IPS-11a (cell line): ENCODE results near the gene GRIPAP1.

ENCODE experiments used
- H3K4me3 ChIP-seq: one replicate; pipeline ENCODE4 v1.5.1; 2013; ENCODE audit warnings: low read depth, low read length, control low read depth

The GRIPAP1 gene

GRCh38 chrX:48961585-48962091 is 40.4 kb downstream of the GRIPAP1 start:
- H3K4me3 ChIP-seq: no peak overlapping the region

GRCh38 chrX:48960291-48960690 is 41.8 kb downstream of the GRIPAP1 start:
- H3K4me3 ChIP-seq: no peak overlapping the region

- peak overlapping the region; percentile 35 for H3K4me3 ChIP-seq
These were observed 43.4 kb downstream of the GRIPAP1 start for GRCh38 chrX:48958635-48959094.

- peak overlapping the region; percentile 67 for H3K4me3 ChIP-seq
These were observed 44.0 kb downstream of the GRIPAP1 start for GRCh38 chrX:48957827-48958634.

- H3K4me3 ChIP-seq: peak within 1 kb of the TSS; percentile 67
These were observed 44.6 kb downstream of the GRIPAP1 start, which contains the start of gene OTUD5 for GRCh38 chrX:48957477-48957826. Gene OTUD5 (minus strand): TSS chrX:48957607. CDS start chrX:48957570, 37 bp downstream.

- peak overlapping the region; percentile 67 for H3K4me3 ChIP-seq
These were observed 45.2 kb downstream of the GRIPAP1 start for GRCh38 chrX:48956728-48957414.

DNA sequence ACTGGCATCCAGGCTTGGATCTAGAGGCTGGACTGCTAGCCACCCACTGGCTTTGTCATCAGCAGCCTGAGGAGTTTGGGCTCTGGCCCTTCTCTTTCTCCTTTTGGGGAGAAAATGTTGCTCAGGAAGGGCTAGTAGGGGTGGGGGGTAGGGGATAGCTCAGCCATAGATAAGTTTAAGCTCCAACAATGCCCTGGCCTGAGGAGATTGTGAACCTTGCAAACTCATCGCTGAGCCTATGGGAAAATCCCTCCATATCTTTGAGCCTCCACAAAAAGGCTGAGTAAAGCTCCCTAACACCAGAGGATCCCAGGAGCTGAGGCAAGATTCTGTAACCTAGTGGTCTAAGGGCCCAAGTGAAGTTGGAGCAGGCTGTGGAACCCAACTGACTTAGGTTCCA is 53.5 kb downstream of the GRIPAP1 start:
- H3K4me3 ChIP-seq: no peak overlapping the region

- H3K4me3 ChIP-seq: no peak overlapping the region
These were observed 56.3 kb downstream of the GRIPAP1 start for GRCh38 chrX:48945517-48946348.

- H3K4me3 ChIP-seq: no peak overlapping the region
These were observed 59.2 kb downstream of the GRIPAP1 start for GRCh38 chrX:48942895-48943294.

DNA sequence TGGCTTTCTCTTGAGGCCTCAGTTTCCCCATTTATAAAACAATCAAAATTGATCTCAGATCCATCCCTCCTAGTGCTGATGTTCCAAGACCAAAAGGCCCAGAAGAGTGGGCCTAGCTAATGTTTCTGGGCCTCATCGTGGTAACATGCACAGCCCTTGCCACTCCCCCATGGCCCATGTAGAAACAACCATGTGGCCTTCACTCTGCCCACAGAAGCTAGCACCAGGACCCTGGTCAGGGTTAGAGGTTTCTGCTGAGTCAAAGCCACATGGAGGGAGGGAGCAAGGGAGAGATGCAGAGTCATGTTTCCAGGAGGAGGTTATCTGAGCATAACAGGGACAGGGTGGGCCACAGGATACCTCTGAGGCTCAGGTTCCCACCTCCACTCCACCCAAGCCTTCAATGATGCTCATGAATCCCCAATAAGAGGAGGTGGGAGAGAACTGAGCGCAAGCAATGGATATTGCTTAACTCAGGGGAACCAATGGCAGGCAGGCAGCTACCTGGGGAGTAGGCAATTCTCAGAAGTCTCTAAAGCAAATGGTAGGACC is 61.6 kb downstream of the GRIPAP1 start:
- H3K4me3 ChIP-seq: no peak overlapping the region

DNA sequence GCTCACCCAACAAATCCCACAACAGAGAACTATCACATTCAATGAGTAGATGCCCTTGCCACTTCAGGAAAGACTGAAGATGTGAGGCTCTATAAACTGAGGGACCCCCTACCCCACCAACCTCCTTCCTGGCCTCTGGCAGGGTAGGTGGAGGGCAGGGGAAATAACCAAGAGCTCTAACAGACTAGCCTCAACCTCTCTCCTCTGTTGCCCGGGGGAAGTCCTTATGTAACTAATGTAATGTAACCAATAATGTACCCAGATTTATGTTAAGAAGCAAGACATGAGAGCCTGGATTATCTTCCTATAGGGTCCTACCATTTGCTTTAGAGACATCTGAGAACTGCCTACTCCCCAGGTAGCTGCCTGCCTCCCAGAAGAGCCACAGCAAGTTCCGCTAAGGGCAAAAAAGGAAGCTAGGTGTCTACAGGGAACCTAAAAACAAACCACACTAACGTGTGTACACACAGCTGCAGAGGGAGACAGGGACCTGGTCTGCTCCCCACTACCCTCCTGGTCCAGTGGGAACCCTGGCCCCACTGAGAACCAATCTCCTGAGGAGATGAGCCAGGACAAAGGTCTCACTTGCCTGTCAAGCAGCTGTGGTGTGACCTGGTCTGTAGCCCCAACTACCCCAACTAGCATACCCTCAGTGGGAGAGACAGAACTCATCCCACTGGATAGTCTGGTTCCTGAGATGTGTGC is 62.4 kb downstream of the GRIPAP1 start:
- H3K4me3 ChIP-seq: no peak overlapping the region

DNA sequence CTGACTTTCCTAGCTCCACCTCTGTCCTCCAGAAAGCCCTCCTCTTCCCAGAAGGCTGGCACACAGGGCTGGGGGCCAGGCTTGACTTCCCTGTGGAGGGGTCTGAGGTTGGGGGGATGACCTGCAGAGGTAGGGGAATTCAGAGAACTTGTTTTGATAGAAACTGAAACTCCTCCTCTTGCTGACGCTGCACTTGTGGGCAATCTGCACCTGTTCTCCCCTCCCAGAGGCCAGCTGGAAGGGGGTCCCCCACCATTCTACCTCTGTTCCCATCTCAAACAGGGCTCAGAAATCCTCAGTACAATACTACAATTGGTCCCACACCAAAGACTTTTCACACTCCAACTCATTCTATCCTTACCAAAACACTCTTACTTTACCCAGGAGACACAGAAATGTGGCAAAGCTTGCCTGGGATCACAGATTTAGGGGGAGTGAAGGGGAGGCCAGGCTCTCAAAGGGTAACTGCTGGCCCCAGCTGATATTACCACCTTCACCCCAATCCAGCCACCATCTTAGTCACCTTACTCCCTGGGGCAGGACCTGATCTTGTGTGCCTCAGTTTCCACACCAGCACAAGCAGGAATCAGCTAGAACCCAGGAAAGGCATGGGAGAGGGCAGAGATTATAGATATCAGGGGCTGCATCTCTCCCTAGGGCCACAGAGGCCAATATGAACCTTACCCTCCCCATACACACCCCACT is 63.2 kb downstream of the GRIPAP1 start:
- no peak overlapping the region for H3K4me3 ChIP-seq

GRCh38 chrX:48937054-48937907 is 64.8 kb downstream of the GRIPAP1 start:
- no peak overlapping the region for H3K4me3 ChIP-seq

- H3K4me3 ChIP-seq: no peak overlapping the region
These were observed 65.5 kb downstream of the GRIPAP1 start for GRCh38 chrX:48936429-48937053.

DNA sequence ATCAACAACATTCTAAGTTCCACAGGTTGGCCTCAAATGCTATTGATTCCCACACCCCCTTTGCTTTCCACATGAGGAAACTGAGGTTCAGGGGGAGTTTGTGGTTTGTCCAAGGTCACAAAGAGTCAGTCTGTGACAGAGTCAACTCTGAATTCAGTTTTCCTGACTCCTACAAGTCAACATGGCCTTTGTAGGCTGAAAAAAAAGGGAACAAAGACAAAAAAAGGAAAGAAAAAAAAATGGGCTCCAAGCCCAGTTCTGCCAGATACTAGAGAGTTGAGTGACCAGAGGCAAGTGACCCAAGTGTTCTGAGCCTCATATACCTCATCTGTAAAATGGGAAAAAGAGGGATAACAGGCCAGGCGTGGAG is 66.8 kb downstream of the GRIPAP1 start:
- H3K4me3 ChIP-seq: no peak overlapping the region

DNA sequence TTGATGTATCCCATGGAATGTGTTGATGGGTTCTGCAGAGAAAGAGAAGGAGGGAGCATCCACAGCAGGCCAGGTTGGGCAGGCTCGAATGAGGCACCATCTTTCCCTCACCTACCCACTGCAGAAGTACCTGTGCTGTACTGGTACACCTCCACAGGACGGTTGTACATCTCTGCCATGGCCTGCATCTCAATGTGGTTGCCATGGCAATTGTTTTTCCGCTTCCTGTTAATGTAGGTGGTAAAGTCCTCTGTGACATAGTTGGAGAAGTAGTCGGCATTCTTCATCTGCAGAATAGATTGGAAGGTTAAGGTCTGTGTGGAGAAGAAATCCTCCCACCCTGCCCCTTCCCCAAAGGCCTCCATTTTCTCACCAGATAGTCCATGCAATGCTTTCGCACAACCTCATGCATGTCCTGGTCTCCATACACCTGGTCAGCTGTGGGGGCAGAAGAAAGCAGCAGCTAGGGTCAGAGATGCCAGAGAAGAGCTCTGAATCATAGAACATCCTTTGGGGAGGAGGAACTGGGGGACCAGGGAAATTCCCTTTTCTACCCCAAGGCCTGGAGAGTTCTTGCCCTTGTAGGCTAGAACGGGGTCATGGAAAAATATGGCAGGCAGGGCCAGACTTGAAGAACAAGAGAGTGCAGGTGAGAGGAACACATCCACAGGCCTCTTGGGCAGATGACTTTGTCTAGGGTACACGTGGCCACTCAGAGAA is 67.3 kb downstream of the GRIPAP1 start:
- H3K4me3 ChIP-seq: no peak overlapping the region

DNA sequence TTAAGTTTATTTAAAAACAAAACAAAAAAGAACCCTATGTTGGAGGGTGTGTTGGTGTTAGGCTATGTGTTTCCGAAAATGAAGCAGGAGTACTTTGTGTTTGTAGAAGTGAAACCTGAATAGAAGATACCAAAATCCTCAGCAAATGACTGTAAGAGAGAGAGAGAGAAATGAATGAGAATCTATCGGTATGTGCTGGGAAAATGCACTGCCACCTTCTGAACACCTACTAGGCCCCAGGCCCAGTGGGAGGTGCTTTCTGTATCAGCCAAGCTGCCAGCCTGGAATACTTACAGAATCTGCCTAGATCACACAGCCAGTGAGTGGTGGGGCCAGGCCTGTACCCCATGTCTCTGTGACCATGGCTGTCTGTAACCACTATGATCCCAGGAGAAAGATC is 68.3 kb downstream of the GRIPAP1 start:
- no peak overlapping the region for H3K4me3 ChIP-seq
